DMS53 (cell line): ENCODE results near the gene GLI2.

Source experiments
- DNase-seq: peaks from one replicate; lab custom pipeline; 2025; lab: John Stamatoyannopoulos, UW

GLI2 gene

DNA sequence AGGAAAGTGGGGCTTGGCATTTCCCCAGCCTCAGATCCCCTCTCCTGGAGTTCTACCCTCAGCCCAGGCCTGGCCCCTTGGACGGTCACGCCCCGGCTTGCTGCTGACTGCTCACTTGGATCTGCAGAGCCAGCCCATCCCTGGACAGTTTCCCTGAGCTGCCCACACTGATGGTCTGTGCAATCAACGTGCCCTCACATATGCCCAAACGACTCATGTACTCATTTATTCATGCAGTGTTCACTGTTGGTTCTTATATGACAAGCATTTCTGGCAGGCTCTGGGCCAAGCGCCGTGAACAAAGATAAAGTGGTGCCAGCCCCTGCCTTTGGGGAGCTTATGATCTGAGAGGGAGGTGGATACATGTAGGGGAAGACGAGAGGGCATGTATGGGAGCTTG lies 20.3 kb upstream of the GLI2 start:
- DNase-seq = no peak

DNA sequence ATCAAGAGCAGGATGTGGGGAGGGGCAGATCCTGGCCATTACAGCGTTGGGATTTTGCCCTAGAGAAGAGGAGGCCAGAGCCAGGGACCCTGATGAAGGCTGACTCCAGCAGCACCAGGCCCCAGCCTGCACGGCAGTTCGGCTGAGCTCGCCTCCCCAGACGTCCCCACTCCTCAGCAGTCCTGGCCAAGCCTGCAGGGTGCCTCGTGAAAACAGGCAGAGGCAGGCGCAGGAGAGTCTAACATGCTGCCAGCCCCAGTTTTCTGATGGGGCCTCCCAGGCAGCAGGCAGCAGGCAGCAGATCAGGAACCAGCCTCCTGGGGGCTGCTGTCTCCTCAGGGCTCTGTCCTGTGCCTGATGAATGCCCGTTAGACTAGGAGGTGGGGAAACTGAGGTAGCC lies 19.7 kb upstream of the GLI2 start:
- DNase-seq = no peak

DNA sequence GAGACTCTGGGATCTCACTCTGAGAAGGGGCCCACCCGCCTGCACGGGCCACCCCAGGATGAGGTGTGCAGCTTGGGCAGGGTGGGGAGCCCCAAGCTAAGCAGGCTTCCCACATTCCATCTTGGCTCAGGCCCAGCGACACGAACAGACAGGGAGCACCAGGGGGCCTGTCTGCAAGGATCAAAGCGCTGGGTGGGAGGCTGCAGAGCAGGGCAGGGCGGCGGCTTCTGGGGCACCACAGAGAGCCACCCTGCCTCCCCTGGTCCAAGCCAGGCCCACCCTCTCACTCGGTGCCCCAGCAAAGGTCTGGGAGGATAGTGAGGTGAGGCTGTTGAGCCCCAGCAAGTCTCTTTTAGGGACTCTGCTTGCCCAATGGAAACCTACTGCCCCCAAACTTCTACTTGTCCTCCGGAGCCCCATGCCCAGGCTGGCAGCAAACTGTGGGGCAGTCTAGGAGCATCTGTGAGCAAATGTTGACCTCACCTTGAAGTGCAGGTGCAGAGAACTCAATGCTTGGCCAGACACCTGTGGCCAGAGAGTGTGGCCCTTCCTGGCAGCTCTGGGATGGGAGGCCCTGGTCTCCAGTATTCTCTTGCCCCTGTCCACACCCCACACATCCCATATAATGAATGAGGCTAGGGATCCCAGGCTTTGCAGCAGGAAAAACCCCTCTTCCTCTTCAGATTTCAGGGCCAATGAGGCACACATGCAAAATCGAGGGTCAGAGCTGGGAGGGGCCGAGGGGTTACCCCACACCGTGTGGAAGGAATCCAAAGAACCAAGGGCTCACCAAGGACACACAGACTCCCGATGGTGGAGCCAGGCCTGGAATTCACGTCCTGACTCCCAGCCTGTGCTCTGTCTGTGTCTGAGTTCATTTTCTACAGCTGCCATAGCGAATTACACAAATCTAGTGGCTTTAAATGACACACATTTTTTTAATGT lies 18.8 kb upstream of the GLI2 start:
- no peak for DNase-seq

DNA sequence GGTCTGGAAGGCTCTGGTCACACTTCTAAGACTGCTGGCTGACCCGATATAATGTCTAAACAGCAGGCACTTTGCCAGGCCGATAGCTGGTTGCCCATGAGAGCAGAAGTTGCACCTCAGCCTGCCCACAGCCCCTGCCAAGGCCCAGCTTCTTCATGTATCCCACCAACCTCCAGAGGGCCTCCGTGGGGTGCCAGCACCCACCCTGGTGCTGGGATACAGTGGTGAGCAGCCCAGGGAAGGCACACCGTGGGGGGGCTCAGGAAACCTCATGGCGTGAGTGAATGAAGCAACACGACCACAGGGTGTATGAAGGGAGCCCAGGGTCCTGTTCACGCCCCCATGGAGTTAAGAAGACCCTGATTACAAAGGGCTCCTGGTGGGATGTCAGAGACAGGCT lies 16.2 kb upstream of the GLI2 start:
- no peak for DNase-seq

DNA sequence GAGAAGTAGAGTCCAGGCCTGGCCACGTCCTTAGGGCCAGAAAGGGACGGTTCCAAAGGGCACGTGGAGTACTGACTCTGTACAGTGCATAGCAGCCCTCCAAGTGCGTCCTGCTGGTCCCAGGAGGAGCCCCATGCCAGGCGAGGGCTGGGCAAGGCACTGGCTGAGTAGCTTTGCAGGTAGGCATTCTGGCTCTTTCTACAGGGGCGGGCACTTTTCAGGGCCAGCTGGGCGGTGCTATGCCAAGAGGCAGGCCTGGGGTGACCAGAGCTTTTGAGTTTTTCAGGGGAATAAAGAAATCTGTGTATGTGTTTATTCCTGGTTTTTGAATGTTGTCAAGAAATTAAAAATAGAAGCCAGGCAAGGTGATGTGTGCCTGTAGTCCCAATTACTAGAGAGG lies 15.4 kb upstream of the GLI2 start:
- DNase-seq = no peak

DNA sequence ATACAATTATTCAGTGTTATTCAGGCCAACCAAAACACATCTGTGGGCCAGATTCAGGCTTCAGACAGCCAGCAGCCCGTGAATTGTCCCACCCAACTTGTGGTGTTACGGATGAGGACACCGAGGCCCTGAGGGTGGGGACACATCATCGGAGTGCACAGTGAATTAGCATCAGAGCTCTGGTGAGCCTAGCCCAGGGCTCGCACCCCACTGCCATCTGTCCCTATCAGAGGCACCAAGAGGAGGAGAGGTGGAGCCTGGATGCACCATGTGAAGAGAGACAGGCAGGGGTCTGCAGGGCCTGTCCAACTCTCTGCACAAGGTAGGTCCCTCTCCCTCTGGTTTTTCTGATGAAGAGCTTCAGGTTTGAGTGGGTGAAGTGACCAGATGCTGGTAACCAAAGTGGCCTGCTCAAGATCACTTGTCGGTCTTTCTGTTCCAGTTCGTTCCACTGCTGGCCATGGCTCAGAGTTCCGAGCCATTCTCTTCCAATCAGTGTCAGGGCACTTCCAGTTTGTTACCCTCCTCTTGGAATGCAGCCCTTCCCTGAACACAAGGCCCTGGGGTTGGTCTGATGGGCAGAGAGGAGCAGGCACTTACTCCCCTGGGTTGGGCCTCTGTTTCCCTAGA lies 14.8 kb upstream of the GLI2 start:
- DNase-seq = no peak

DNA sequence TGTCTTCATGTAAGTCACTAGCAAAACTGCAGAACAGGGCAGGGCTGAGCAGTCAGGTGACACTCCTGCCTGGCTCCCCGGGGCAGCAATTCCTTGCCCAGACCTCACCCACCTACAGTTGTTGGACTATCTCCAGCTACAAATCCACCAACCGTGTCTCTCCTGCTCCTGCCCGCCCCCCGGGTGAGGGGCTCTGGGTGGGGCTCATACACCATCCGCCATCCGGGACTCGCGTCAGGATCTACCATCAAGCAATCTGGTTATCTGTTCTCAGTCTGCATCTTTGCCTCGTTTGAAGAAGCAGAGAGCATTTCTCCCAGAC lies 13.5 kb upstream of the GLI2 start:
- DNase-seq = no peak

DNA sequence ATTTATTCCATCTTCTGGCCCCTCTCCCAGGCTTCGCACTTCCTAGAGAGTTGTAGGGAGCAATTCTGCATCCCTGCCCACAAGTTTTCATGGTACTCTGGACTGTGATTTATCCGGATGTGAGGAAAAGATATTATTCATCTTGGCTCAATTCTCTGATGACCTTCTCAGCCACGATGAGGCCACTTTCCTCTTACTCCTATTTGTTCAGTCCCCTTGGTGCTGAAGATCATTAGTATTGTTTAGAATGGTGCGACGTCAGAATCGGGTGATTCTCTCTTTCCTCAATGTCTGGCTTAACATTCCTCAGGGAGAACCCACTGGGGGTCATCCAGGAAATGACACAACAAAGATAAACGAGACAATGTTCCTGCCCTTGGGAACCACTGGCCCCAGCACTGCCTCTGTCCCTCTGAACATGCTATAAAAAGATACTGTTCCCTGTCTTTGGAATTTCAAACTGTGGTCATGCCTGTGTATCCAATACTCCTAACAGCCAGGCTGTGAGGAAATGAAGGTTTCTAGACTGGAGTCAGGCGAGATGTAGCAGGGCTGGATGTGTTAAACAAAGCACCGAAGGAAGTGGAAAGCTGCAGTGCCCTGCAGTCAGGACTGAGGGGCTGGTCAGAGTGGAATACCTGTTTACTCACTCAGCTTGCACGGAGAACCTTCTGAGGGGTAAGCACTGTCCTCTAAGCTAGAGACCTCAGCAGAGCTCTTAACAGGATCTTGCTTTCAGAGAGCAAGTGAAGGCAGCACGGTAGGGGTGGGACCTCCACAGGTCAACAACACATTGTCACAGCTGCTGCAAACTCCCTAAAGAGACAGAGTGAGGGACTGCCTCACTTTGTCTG lies 12.9 kb upstream of the GLI2 start:
- DNase-seq = no peak

DNA sequence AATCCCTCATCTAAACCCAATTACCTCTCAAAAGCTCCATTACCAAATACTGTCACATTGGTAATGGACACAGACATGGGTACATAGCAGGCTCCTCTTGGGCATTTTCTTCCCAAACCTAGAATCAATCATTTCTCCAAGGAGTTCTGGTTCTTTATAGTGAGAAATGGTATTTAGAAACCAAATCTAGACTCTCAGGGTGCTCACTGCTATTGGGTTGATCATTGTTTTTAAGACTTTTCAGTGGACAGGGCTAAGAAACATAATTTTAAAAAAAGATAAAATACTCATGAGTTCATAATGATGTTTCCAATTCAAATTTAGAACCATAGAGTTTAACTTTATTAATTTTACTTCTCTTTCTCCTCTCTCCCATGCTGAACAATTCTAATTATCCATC lies 9.4 kb upstream of the GLI2 start:
- DNase-seq = no peak

DNA sequence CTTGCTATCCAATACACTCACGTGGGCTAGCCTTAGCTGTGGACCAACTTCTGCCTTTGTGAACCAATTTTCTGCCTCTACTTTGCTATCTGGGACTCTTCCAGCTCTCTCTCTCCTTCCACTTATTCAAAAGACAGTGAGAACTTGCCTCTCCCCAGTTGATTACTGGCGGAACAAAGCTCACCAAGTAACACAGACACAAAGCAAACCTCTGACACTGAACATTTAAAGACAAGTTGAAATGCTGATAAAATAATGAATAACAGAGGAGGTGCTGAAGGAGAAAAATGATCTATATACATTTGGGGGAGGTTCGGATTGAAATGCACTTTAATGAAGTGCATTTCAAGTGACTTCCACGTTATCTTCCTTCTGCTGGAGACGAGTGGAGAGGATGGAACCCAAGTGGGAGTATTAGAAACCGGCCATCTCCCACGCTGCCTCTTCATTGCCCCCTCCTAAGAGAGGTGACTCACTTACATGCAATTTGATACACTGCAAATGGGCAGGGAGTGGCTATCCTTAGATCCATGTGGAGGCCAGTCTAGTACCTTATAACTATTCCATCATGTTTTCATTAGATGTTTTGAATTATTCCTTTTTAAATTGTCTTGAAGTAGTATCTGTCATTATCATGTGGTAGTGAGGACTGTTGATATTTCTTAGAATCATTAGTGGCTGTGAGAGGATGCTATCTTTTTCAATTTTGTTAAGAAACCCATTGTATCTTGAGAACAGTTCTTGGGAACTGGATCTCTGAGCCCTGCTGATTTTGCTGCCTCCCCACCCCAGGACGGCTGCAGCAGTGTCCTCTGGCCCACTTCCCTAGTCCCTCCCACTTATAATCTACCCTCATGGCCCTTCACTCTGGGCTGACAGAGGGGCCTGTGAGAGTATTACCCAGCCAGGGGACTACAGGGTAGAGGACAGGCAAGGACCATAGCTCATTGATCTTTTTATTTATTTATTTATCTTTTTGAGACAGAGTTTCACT lies 6.0 kb upstream of the GLI2 start:
- DNase-seq = peak; percentile 78

DNA sequence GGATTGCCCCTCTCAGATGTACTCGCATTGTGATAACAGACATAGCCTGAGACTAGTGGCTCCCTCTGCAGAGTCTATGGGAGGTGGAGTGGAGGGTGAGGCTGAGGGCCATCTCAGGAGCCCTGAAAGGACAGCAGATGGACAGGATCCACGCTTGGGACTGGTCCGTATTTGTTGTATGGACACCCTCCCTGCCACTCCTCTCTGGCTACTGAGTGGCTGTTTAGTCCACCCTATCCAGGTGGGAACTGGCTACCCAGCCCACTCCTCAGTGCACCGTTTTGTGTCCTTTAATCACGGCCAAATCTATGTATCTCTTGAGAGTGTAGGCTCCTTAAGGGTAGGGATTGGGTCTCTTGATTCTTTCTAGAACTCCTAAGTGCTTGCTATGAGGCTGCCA lies 4.5 kb upstream of the GLI2 start:
- no peak for DNase-seq

DNA sequence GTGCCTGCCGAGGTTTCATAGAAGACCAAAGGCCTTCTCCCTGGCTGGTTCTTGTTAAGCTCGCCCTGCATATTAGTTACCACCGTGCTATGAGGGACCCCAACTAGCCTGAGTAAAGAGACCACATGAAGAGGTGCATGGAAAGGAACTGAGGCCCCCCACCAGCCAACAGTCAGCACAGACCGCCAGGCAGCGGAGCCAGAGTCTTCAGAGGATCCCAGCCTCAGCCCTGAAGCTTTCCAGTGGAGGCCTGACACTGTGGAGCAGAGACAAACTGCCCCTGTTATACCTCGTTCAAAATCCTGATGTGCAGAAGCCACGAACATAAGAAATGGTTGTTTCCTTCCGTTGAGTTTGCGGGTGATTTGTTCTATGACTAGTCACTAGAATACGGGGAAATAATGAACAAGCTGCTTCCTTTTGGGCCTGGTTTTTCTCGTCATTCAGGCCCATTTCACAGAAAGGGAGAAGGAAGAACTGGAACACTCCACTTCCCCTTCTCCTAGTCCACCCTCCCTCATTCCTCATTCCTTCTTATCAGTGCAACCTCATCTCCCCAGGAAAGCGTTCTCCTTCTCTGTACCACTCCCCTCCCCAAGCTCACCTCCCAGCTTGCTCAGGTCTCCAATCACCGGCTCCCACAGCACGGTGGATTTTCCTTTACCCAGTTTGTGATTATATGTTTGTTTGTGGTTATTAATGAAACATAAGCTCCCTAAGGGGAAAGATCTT lies 3.0 kb upstream of the GLI2 start:
- DNase-seq = no peak

DNA sequence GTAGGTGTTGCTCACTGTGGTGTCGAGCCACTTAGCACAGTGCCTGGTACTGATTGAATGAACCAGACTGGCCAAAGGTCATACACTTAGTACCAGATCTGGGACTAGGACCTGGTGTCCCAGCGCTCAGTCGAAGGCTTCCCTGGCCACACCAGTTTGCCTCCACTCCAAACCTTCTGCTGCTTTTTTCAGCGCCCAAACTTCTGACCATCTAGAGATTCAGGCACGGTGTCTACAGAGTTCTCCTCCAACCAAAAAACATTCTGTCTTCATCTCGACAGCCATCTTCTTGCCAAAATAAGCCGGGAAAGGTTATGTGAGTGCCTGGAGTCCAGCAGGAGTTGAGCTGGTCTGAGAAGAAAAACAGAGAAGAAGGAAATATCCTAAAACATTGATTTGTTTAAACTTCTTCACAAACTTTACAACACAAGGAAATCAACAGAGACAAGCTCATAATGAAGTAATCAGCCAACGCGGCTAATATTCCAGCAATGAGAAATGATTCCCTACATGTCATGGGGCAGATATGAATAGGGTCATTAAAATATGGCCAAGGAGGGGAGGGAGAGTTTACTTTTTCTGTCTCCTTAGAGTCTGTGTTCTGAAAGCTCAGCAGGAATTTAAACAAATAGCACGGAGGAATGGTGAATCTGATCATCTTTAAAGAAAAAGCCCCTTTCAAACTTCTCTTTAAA lies 2.3 kb upstream of the GLI2 start:
- DNase-seq = no peak

DNA sequence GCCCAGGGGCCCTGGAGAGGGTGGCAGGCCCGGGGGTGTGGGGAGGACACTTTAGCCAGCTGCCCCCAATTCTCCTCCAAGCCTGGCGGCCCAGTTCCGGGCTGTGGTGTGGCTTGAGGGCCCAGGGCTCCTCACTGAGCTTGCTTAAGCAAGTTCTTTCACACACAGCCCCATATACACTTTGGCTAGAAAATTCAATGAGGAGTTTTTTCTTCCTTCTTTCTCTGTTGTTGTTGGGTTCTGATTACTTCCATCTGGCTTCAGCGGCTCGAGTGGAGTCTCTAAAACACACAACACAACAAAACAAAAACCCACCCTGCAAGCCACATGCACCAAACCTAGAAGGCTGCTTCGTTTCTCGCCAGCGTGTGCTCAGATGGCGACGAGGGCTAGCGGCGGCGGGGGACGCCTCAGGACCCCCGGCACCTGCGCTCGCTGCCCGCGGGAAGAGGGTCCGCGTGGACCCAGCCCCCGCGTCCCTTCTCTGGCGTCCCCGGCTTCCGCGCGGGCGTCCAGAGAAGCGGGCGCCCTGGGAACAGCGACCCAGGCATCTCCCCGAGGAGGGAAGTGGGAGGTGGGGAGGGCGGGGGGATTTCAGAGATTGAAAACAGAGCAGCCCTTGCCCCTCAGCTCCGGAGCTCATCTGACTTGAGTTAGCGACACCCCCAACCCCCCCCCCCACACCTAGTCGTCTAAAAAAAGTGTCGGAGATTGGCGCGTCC lies 577 bp upstream of the GLI2 start:
- DNase-seq = peak; percentile 34

DNA sequence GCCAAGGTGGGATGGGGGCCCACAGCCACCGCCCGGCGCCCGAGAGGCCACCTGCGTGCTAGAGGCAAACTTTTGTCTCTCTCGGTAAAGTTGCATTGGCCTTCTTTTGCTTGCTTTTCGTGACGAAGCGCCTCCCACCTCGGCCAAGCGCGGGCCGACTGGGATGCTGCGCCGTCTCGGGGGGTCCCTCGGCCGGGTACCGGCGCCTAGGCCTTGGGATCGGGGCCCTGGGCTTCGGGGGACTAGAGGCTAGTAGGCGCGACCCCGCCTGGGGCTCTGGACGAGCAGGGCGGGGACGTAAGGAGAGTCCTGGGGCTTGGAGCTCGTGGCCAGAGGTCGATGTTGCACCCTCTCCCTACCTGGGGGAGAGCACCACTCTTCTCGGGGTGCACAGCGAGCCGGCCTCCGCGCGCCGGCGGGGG lies 545 bp downstream of the GLI2 start:
- peak; percentile 66 for DNase-seq

DNA sequence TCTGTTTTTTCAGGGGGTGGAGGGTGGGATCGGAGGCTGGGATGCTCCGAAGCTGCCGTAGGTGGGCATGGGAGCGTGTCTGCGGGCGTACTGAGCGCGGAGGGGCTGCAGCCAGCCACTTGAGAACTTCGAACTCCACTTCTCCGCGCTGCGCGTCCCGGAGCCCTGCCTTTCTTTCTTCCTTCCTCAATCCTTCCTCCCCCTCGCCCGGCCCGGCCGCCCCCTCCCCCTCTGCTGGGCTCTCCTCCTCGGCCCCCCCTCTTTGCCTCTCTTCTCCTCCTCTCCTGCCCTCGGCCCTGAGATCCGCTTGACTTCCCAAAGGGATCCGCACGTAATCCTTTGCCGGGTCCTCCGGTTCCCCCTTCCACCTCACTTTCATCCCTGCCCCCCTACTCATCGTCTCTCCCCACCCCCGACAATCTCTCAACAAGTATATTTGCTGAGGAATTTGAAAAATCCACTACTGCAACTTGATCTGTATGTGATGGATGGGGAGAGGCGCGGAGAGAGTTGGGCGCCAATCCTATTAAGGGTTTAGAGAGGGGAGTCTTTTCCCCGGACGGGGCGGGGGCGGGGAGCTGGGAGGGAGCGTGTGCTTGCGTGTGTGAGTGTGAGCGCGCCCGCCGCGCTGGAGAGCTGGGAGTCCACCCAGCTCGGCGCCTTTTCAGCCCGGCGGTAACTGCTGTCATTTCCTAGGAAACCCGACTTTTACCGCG lies 1.1 kb downstream of the GLI2 start:
- DNase-seq = peak; percentile 77

DNA sequence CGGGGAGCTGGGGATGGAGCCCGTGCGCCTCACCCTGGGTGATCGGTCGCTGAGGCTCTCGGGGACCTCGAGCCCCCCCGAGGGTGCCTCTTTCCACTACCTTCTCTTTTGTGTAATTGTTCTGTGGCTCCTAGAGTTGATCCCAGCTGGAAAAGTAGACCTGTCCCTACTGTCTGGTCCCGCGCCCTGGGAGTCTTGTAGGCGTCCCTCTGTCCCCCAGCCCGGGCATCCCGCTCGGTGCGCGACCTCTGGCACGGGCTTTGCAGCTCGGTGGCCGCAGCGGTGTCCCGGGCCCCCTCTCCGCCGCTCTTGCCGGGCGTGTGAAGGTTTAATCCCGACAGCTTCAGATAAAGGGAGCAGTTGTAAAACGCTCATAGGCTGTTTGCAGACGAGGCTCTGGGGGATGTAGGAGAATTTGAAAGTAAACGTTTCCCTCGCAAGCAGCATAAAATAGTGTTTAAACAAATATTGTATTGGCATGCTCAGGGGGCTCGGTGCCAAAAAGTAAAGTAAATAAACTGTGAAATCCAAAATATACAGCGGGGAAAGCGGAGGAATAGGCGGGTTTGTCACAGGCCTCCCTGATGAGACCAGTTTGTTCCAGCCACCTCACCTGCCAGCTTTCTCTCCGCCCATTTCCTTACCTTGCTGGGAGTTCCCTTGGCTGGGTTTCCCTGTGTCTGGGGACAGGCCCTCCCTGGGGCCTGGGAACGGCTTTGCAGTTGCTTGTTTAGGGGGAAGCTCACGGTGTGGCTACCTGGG lies 1.9 kb downstream of the GLI2 start:
- peak; percentile 80 for DNase-seq

DNA sequence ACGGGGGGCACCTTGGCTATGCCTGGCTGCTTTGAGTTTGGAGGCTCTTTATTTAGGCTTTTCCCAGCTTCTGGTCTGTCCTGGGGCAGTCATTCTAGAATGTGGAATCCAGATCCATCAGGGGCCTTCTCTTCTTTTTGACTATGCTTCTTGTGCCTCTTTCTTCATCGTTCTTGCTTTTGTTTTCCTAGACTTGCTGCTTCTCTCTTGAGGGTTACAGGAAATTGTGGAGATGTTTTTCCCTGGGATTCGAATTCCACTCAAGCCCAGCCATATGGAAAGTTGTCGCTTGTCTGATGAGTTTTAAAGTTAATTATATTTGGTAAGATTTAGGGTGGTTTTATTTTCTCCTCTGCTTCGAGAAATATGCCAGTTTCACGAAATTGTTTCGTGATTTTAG lies 2.4 kb downstream of the GLI2 start:
- no peak for DNase-seq
